HTERT RPE-1 (cell line): ENCODE results near the gene LYRM1.
"Not testable (repeated sequence)": the region's sequence is repeated elsewhere in the genome, so short reads cannot be mapped to it uniquely, and the experiment has no call there.

Experiments used
- in situ Hi-C: fragments of 300-500 bp; cut with MboI; formaldehyde crosslinking; loops from 4 replicates; pipeline ENCODE4 v1.14.3; 2020; ENCODE audit warnings: low sequenced_read_pairs

LYRM1 gene, protein sequence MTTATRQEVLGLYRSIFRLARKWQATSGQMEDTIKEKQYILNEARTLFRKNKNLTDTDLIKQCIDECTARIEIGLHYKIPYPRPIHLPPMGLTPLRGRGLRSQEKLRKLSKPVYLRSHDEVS

GRCh38 chr16:20900299-20901067, at the start of gene LYRM1, which contains the start of gene DCUN1D3:
Gene LYRM1 (plus strand): TSS chr16:20900771. CDS start chr16:20915556, 14,785 bp downstream.
Gene DCUN1D3 (minus strand): TSS chr16:20900358. CDS start chr16:20862538, 37,820 bp downstream.
- in situ Hi-C loops: no loop called here

DNA sequence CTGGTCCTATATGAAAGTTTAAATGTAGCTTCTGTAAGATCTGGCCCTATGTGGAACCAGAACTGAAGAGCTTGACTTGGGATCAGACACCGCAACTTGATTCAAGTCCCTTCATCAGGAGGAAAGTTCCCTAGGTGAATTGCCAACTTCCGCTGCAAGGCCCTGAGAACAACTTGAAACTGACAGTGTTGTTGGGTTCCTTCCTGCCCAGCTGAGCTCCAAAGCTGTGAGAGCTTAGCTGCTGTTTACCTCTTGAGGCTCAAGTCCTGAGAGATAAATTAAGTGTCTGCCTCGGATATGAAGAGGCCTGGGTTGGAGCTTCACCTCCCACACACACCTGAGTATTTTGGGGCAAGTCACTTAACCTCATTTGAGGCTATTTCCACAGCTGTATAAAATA, 49.6 kb upstream of the LYRM1 start:
- in situ Hi-C loops: no loop called here

DNA sequence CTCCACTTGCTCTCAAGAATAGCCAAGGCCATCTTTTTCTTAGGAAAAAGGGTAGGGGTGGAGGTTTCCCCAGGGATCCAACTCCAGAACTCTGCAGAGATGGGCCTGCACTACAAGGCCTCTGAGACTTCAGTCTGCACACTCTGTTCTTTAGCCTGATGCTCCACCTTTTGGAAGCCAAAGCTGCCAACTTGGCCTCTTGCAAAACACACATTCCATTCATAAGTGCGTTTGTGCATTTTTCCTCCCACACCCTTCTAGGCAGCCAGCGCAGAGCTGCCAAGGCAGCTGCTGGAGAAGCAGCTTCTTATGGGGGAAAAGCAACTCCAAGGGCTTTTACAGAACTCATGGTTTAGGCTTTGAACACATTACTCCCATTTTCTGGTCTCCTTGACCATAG, 49.0 kb upstream of the LYRM1 start:
- in situ Hi-C loops: no loop called here

DNA sequence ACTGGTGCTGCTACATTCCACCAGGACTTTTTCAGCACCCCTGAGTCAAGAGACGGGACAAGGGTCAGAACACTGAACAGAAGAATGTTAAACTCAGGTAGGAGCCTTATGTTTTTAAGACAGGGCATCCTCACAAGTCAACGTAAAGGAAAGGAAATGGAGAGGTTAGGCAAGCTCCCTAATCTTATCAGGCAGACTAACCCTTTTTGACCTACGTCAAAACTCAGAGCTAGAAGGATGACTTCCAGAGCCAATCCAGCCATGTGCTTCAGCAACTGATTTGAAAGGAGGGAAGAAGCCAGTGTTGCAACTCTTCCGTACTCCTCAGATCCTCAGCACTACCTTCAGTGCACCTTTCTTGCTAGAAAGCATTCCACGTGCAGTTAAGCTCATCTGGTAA, 47.4 kb upstream of the LYRM1 start:
- in situ Hi-C loops: no loop called here

- in situ Hi-C loops: no loop called here
Measured at GRCh38 chr16:20853981-20854620, 46.5 kb upstream of the LYRM1 start.

GRCh38 chr16:20854963-20855362, 45.6 kb upstream of the LYRM1 start:
- in situ Hi-C loops: no loop called here

- in situ Hi-C loops: no loop called here
Measured at GRCh38 chr16:20857281-20857680, 43.3 kb upstream of the LYRM1 start.

DNA sequence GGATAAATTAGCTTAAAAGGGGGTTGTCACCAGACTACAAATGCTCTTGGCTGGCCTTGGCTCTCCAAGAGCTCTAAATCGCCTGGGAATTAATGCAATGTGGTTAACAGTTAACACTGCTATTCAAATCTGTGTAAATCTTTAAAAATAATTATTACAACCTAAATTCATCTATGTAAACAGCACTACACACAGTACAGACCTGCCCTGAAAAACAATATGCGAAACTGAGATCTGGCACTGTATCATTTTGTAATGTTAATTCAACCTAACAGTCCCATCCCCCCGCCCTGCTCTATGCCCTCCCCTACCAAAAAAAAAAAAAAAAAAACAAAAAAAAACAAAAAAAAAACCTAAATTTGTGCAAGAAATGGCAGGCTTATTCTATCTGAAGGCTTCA, 41.3 kb upstream of the LYRM1 start:
- in situ Hi-C loops: no loop called here

DNA sequence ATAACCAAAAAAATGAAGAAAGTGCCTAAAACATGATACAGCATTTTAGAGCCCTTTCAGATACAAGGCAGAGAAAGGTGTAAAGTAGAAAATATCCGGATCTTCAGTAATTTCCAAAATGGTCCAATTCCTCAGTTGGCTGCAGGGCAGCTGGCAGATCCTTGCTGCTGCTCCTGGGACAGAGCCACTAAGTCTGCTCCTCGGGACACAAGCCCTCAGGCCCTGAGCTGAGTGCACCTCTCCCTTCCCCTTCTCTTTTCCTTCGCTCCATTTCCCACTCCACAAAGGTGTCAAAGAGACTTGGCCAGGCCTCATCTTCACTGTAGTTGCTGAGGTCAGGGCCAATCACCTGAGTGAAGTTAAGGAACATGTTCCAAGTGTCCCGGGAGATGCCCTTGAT, 40.9 kb upstream of the LYRM1 start:
- in situ Hi-C loops: no loop called here

GRCh38 chr16:20860361-20860760, 40.2 kb upstream of the LYRM1 start:
- in situ Hi-C loops: no loop called here

DNA sequence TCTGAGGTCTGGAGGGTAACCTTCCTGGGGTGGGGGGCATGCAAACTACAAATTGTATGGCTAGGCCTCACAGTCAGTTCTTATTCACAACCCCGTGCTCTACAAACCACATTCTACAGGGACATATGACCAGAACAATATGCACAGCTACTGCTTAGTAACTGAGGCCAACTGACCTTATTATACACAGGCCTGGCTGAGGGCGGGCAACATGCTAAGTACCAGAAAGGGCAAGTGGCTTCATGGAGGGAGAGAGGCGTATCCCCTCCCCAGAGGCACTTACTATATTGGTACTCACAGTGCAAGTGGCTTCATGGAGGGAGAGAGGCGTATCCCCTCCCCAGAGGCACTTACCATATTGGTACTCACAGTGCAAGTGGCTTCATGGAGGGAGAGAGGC, 39.6 kb upstream of the LYRM1 start:
- in situ Hi-C loops: not testable (repeated sequence)

GRCh38 chr16:20862162-20862960, 38.2 kb upstream of the LYRM1 start:
- in situ Hi-C loops: no loop called here

- in situ Hi-C loops: not testable (repeated sequence)
Measured at GRCh38 chr16:20864376-20864775, 36.2 kb upstream of the LYRM1 start.

GRCh38 chr16:20865420-20866131, 35.0 kb upstream of the LYRM1 start:
- in situ Hi-C loops: no loop called here

- in situ Hi-C loops: no loop called here
Measured at GRCh38 chr16:20866145-20866772, 34.3 kb upstream of the LYRM1 start.

- in situ Hi-C loops: no loop called here
Measured at GRCh38 chr16:20866801-20867200, 33.8 kb upstream of the LYRM1 start.

DNA sequence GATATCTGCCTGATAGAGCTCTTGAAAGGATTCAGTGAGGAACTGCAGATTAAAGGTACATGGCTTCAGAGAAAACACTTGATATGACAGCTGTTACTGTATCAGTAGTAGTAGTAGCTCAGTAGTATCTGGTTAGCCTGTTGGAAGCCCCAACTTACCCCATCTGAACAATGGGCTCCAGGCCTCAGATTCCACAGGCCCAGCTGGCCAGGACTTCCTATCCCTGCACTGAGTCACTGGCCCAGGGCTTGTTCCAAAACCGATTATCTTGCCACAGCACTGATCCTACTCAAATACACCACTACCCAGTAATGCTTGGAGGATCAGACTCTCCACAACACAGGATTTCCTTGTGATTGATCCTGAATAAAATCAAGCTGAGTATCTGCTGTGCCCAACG, 33.0 kb upstream of the LYRM1 start:
- in situ Hi-C loops: no loop called here

- in situ Hi-C loops: no loop called here
Measured at GRCh38 chr16:20868890-20869289, 31.7 kb upstream of the LYRM1 start.

GRCh38 chr16:20870122-20870820, 30.3 kb upstream of the LYRM1 start:
- in situ Hi-C loops: no loop called here

- in situ Hi-C loops: no loop called here
Measured at GRCh38 chr16:20871258-20871657, 29.3 kb upstream of the LYRM1 start.
